H9 (cell line): ENCODE results near the gene TRIO. TPM values are rescaled to one million over a fixed set of nuclear protein-coding genes. Genes with fewer than 3 reads are reported as not detected.

Experiments
- DNase-seq: peaks from one replicate; pipeline ENCODE4 v3.0.0-alpha.2; 2017
- H2AFZ ChIP-seq: one replicate; pipeline ENCODE4 v1.6.1; 2013; ENCODE audit warnings: mild to moderate bottlenecking, low read length, control low read depth, moderate library complexity
- H2AK5ac ChIP-seq: 2 replicates; pipeline ENCODE4 v1.6.1; 2013; ENCODE audit warnings: low read length, control low read depth, mixed read lengths; ENCODE audit not compliant: insufficient read length
- H2BK120ac ChIP-seq: one replicate; pipeline ENCODE4 v1.6.1; 2013; ENCODE audit warnings: low read depth, mild to moderate bottlenecking, low read length, control low read depth, inconsistent platforms; ENCODE audit not compliant: poor library complexity, severe bottlenecking
- H2BK12ac ChIP-seq: 2 replicates; pipeline ENCODE4 v1.6.1; 2013; ENCODE audit warnings: low read length, control low read depth, mixed read lengths, low read depth; ENCODE audit not compliant: insufficient read length
- H2BK15ac ChIP-seq: 2 replicates; pipeline ENCODE4 v1.6.1; 2013; ENCODE audit warnings: low read depth, low read length, control low read depth
- H2BK20ac ChIP-seq: one replicate; pipeline ENCODE4 v1.6.1; 2013; ENCODE audit warnings: low read depth, mild to moderate bottlenecking, low read length, control low read depth, inconsistent platforms; ENCODE audit not compliant: poor library complexity, severe bottlenecking
- H2BK5ac ChIP-seq: 2 replicates; pipeline ENCODE4 v1.6.1; 2013; ENCODE audit warnings: low read length, control low read depth, mixed read lengths; ENCODE audit not compliant: insufficient read length
- H3K14ac ChIP-seq: 2 replicates; pipeline ENCODE4 v1.6.1; 2013; ENCODE audit warnings: low read length, control low read depth; ENCODE audit not compliant: insufficient read depth
- H3K18ac ChIP-seq: 2 replicates; pipeline ENCODE4 v1.6.1; 2013; ENCODE audit warnings: low read depth, mild to moderate bottlenecking, mixed read lengths, low read length, control low read depth; ENCODE audit not compliant: insufficient read length
- H3K23ac ChIP-seq: 2 replicates; pipeline ENCODE4 v1.6.1; 2013; ENCODE audit warnings: low read length, control low read depth, mixed read lengths, low read depth; ENCODE audit not compliant: insufficient read length
- H3K23me2 ChIP-seq: 2 replicates; pipeline ENCODE4 v1.6.1; 2013; ENCODE audit warnings: low read depth, mild to moderate bottlenecking, mixed read lengths, low read length, control low read depth; ENCODE audit not compliant: insufficient read length, poor library complexity, severe bottlenecking
- H3K27ac ChIP-seq: 2 replicates; pipeline ENCODE4 v1.5.1; 2013; ENCODE audit warnings: low read length, control low read depth, mixed read lengths, low read depth; ENCODE audit not compliant: insufficient read length
- H3K27me3 ChIP-seq: 2 replicates; pipeline ENCODE4 v1.6.1; 2013; ENCODE audit warnings: low read length, control low read depth, inconsistent platforms; ENCODE audit not compliant: insufficient read depth
- H3K4ac ChIP-seq: 2 replicates; pipeline ENCODE4 v1.6.1; 2013; ENCODE audit warnings: low read depth, mild to moderate bottlenecking, control low read depth, inconsistent platforms, low read length, moderate library complexity
- H3K4me1 ChIP-seq: 2 replicates; pipeline ENCODE4 v1.6.1; 2013; ENCODE audit warnings: low read length, control low read depth, inconsistent platforms; ENCODE audit not compliant: insufficient read depth
- H3K4me2 ChIP-seq: 2 replicates; pipeline ENCODE4 v1.6.1; 2013; ENCODE audit warnings: low read length, control low read depth, mixed read lengths; ENCODE audit not compliant: insufficient read length, insufficient read depth
- H3K56ac ChIP-seq: 2 replicates; pipeline ENCODE4 v1.6.1; 2013; ENCODE audit warnings: low read depth, mild to moderate bottlenecking, mixed read lengths, low read length, control low read depth; ENCODE audit not compliant: insufficient read length
- H3K79me1 ChIP-seq: 2 replicates; pipeline ENCODE4 v1.6.1; 2013; ENCODE audit warnings: low read depth, mild to moderate bottlenecking, moderate library complexity, low read length, control low read depth, inconsistent platforms; ENCODE audit not compliant: insufficient read depth, poor library complexity, severe bottlenecking
- H3K79me2 ChIP-seq: 2 replicates; pipeline ENCODE4 v1.6.1; 2013; ENCODE audit warnings: low read length, control low read depth, inconsistent platforms; ENCODE audit not compliant: insufficient read depth
- H3K9ac ChIP-seq: 2 replicates; pipeline ENCODE4 v1.6.1; 2013; ENCODE audit warnings: low read length, control low read depth, mixed read lengths; ENCODE audit not compliant: insufficient read length; ENCODE audit errors: extremely low read depth
- H3K9me3 ChIP-seq: one replicate; pipeline ENCODE4 v1.6.1; 2013; ENCODE audit warnings: low read depth, low read length, inconsistent platforms; ENCODE audit not compliant: control insufficient read depth
- H3T11ph ChIP-seq: one replicate; pipeline ENCODE4 v1.6.1; 2013; ENCODE audit warnings: mild to moderate bottlenecking, low read length, control low read depth, inconsistent platforms
- H4K20me1 ChIP-seq: one replicate; pipeline ENCODE4 v1.6.1; 2013; ENCODE audit not compliant: control insufficient read depth, insufficient read length, insufficient read depth
- H4K5ac ChIP-seq: 2 replicates; pipeline ENCODE4 v1.6.1; 2013; ENCODE audit warnings: low read depth, mild to moderate bottlenecking, mixed read lengths, low read length, control low read depth; ENCODE audit not compliant: insufficient read length
- H4K8ac ChIP-seq: replicated peaks from 2 replicates; pipeline ENCODE4 v1.6.1; 2013; ENCODE audit warnings: low read length, control low read depth, mixed read lengths, low read depth; ENCODE audit not compliant: insufficient read length
- H4K91ac ChIP-seq: 2 replicates; pipeline ENCODE4 v1.6.1; 2013; ENCODE audit warnings: low read depth, mild to moderate bottlenecking, moderate library complexity, mixed read lengths, low read length, control low read depth; ENCODE audit not compliant: insufficient read length
- H3K27ac Mint-ChIP-seq, 3 experiments: 2 replicates in 2 of 3; 3 replicates in 1 of 3; pipeline ENCODE4 v1.8.0; 2020 to 2021; ENCODE audit warnings: mixed read lengths in 3 of 3, mild to moderate bottlenecking in 1 of 3, moderate library complexity in 1 of 3
- H3K27me3 Mint-ChIP-seq: 2 replicates; pipeline ENCODE4 v1.8.0; 2021; ENCODE audit warnings: low read depth, mild to moderate bottlenecking, moderate library complexity, mixed read lengths
- H3K36me3 Mint-ChIP-seq, 3 experiments: 2 replicates in 2 of 3; 3 replicates in 1 of 3; pipeline ENCODE4 v1.8.0; 2020 to 2021; ENCODE audit warnings: low read depth in 3 of 3, mixed read lengths in 3 of 3; ENCODE audit not compliant: insufficient read depth in 1 of 3
- H3K4me1 Mint-ChIP-seq, 2 experiments: 2 replicates each; pipeline ENCODE4 v1.8.0; 2020; ENCODE audit warnings: mixed read lengths in 2 of 2
- H3K4me3 Mint-ChIP-seq, 2 experiments: 2 replicates in 1 of 2; 3 replicates in 1 of 2; pipeline ENCODE4 v1.8.0; 2020 to 2021; ENCODE audit warnings: mild to moderate bottlenecking in 2 of 2, mixed read lengths in 2 of 2, moderate library complexity in 1 of 2
- H3K9me3 Mint-ChIP-seq, 2 experiments: 2 replicates in 1 of 2; 3 replicates in 1 of 2; pipeline ENCODE4 v1.8.0; 2020; ENCODE audit warnings: mild to moderate bottlenecking in 2 of 2, mixed read lengths in 2 of 2, moderate library complexity in 1 of 2
- WGBS: extraction: QIAGEN DNeasy Blood & Tissue Kit; methylation state at CpG from one replicate; pipeline ENCODE4 v1.1.7; 2013; ENCODE audit warnings: missing lambda C conversion rate, low lambda C conversion rate, mixed read lengths; ENCODE audit not compliant: insufficient read length; ENCODE audit errors: extremely low coverage; 5-methylcytosine and 5-hydroxymethylcytosine counted together
- total RNA-seq: library from RNA; stranded (reverse); gene quantifications from 2 replicates; pipeline ENCODE4 v1.2.1, GENCODE V29; 2021
- TF ChIP-seq, protein P1 (sequence below): fragments of 200-600 bp; sonication (generic); conservative IDR thresholded peaks from 3 replicates; pipeline ENCODE4 v1.8.0; 2021; ENCODE audit warnings: antibody characterized with exemption, mild to moderate bottlenecking

TRIO gene
- total RNA-seq, 1 experiment from 2014 or later, result 87.8 TPM

DNA sequence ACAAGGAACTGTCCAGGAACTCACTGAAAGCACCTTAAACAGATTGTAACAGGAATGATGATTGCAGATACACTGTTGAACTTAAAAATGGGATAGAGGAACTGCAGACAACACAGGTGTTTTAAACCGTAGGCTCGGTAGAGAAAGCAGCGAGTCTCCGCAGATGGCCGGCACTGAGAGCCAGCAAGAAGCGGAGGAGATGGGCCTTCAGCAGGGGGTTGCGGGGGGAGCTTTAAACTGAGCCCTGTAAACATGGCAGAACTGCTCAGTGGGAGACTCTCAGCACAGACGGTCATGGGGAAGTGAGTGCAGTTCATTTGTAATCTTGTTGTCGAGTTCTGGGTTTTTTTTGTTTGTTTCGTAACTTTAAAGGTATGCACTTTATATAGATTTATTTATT lies 283.4 kb downstream of the TRIO start:
- Histone ChIP-seq H3K4me1 (no peaks in the 10 kb centered on the region), H3K79me2 (0 out of 2 replicates have a peak, but pooled peaks cover 2% of the 10 kb centered on the region)
- WGBS, result no CpG with 5 or more reads among the region's 10 CpGs

More for the DNA sequence above, 283.4 kb downstream of the TRIO start:
- no peak overlapping the region for H3K23ac ChIP-seq
- H4K5ac ChIP-seq, result no peak overlapping the region
- no peak overlapping the region for H2BK120ac ChIP-seq
- no peak overlapping the region for H3K56ac ChIP-seq
- no peak overlapping the region for H2BK20ac ChIP-seq
- no peaks in the 10 kb centered on the region for H3K27me3 Mint-ChIP-seq
- no peak overlapping the region for H3K14ac ChIP-seq
- H3K4me3 Mint-ChIP-seq, result no peak overlapping the region
- TF ChIP-seq, protein P1, sequence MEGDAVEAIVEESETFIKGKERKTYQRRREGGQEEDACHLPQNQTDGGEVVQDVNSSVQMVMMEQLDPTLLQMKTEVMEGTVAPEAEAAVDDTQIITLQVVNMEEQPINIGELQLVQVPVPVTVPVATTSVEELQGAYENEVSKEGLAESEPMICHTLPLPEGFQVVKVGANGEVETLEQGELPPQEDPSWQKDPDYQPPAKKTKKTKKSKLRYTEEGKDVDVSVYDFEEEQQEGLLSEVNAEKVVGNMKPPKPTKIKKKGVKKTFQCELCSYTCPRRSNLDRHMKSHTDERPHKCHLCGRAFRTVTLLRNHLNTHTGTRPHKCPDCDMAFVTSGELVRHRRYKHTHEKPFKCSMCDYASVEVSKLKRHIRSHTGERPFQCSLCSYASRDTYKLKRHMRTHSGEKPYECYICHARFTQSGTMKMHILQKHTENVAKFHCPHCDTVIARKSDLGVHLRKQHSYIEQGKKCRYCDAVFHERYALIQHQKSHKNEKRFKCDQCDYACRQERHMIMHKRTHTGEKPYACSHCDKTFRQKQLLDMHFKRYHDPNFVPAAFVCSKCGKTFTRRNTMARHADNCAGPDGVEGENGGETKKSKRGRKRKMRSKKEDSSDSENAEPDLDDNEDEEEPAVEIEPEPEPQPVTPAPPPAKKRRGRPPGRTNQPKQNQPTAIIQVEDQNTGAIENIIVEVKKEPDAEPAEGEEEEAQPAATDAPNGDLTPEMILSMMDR, result no peak
- DNase-seq, result no peak
- no peak overlapping the region for H2AFZ ChIP-seq
- no peaks in the 10 kb centered on the region for H3K23me2 ChIP-seq
- no peak overlapping the region; a peak in 2 of 7 replicates for H3K27ac Mint-ChIP-seq
- no peaks in the 10 kb centered on the region for H3K9me3 ChIP-seq
- no peak overlapping the region for H2BK12ac ChIP-seq
- peaks cover 20 to 21% of the 10 kb centered on the region in 2 experiments for H3K4me1 Mint-ChIP-seq
- H2AK5ac ChIP-seq, result no peak overlapping the region
- H2BK5ac ChIP-seq, result no peak overlapping the region
- no peak overlapping the region for H3K4me2 ChIP-seq
- H3K27me3 ChIP-seq, result no peaks in the 10 kb centered on the region
- H4K20me1 ChIP-seq, result no peaks in the 10 kb centered on the region
- no peak overlapping the region for H3K27ac ChIP-seq
- no peak overlapping the region for H3T11ph ChIP-seq
- no peak overlapping the region for H2BK15ac ChIP-seq
- H3K36me3 Mint-ChIP-seq, result peaks cover 7 to 37% (median 34%) of the 10 kb centered on the region in 3 experiments; a peak in 5 of 7 replicates
- no peak overlapping the region for H3K4ac ChIP-seq
- no peak overlapping the region for H3K18ac ChIP-seq
- no peak overlapping the region for H4K91ac ChIP-seq
- no peaks in the 10 kb centered on the region for H3K79me1 ChIP-seq
- H4K8ac ChIP-seq, result no peak overlapping the region
- no peaks in the 10 kb centered on the region for H3K9me3 Mint-ChIP-seq
- H3K9ac ChIP-seq, result no peak overlapping the region
